Heart left ventricle (tissue), 13 donors: ENCODE results near the gene UGGT1.

ENCODE experiments used
- POLR2A ChIP-seq, 2 donors: fragments of 450-650 bp; IDR thresholded peaks; one replicate each; pipeline ENCODE4 v1.6.1; 2017; ENCODE audit warnings: antibody characterized with exemption in 2 of 2, mild to moderate bottlenecking in 2 of 2, moderate library complexity in 2 of 2
- TF ChIP-seq, protein P1 (sequence below), 12 donors: fragments of 200-600 bp; sonication (generic) in 4 of 12; IDR thresholded peaks; one replicate each; pipeline versions ENCODE4 v1.5.0 to v1.8.0; 2018 to 2022; ENCODE audit warnings: antibody characterized with exemption in 12 of 12, mild to moderate bottlenecking in 5 of 12
- donor health status: ischemic (EF 13 %, LVEDD 7.1; RV severe dilation, severe dysfunction).
- donor health status: DM: no; HTN: yes; CAD: no.
- donor health status: DM: no; HTN: no; CAD: no.
- donor health status: ischemic (EF 25% LVEDD 6.9; RV normal size, moderate dysfunction).
- donor health status: ischemic (EF 25% LVEDD 5.7; RV mildly dilated, moderate dysfunction).
- donor health status: ischemic (EF 35%, LVEDD 5.7; RV mildly dilated, moderate dysfunction).
- donor health status: nonischemic (EF 11% LVEDD 7.7; RV severe dilation, severe dysfunction).
- donor health status: DM: yes; HTN: yes; CAD: no.
- donor health status: PGD.
- donor health status: ischemic (EF 29% LVEDD 5.4; RV normal size, mild dysfunction).
- donor health status: nonischemic (EF 23%, LVEDD 6.1; RV moderate dilation, normal function).

DNA sequence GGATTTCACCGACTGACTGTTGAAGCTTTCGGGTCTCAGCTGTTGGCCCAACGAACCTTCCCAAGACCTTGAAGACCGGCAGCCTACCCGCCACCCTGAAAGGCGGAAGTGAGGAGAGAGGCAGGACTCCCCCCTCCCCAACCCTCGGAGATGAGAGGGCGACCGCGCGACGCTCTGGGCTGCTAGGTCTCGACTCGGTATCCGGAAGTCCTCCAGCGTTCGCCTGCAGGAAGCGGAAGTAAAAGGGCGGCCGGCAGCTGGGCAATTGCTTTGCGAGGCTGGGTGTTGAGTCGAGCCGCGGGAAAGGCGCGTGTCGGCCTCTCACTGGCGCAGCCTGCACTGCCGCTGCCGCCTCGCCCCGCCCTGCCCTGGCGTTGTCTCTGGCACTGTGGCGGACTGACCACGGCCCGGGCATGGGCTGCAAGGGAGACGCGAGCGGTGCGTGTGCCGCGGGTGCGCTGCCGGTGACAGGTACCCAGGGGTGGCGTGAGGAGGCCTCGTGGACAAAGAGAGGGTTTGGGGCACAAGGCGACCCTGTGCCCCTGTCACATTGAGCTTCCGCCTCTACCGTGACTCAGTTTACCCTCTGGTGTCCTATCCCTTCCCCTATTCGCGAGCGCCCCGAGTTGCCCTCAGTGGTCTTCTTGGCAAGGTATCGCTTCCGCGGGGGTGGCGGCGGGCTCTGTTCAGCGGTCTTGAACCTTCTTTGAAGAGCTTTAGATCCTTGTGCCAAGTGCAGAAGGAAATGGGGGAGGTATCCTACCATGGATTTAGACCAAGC, at the start of gene UGGT1:
- TF ChIP-seq, protein P1, sequence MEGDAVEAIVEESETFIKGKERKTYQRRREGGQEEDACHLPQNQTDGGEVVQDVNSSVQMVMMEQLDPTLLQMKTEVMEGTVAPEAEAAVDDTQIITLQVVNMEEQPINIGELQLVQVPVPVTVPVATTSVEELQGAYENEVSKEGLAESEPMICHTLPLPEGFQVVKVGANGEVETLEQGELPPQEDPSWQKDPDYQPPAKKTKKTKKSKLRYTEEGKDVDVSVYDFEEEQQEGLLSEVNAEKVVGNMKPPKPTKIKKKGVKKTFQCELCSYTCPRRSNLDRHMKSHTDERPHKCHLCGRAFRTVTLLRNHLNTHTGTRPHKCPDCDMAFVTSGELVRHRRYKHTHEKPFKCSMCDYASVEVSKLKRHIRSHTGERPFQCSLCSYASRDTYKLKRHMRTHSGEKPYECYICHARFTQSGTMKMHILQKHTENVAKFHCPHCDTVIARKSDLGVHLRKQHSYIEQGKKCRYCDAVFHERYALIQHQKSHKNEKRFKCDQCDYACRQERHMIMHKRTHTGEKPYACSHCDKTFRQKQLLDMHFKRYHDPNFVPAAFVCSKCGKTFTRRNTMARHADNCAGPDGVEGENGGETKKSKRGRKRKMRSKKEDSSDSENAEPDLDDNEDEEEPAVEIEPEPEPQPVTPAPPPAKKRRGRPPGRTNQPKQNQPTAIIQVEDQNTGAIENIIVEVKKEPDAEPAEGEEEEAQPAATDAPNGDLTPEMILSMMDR (IDR thresholded peaks at IDR 0.05), result peak in 1 of 12 donors; percentile 5
- peak in 1 of 2 donors; percentile 78 for TF ChIP-seq POLR2A (IDR thresholded peaks at IDR 0.05)
